Measurements from ENCODE around the gene SEM1.
"Not testable (repeated sequence)": the region's sequence is repeated elsewhere in the genome, so short reads cannot be mapped to it uniquely, and the experiment has no call there.

The SEM1 gene

GRCh38 chr7:96700516-96700915 is 9.1 kb downstream of the SEM1 start:
- DNase-seq = no peak

- no peak for DNase-seq
Measured at GRCh38 chr7:96699219-96699871, 10.3 kb downstream of the SEM1 start.

- DNase-seq = not testable (repeated sequence)
Measured at GRCh38 chr7:96698449-96698848, 11.2 kb downstream of the SEM1 start.

- DNase-seq = no peak
Measured at GRCh38 chr7:96697822-96698221, 11.8 kb downstream of the SEM1 start.

GRCh38 chr7:96695581-96695980 is 14.1 kb downstream of the SEM1 start:
- no peak for DNase-seq

GRCh38 chr7:96694082-96694481 is 15.6 kb downstream of the SEM1 start:
- DNase-seq = no peak

GRCh38 chr7:96691702-96692101 is 17.9 kb downstream of the SEM1 start:
- DNase-seq = no peak

- no peak for DNase-seq
Measured at GRCh38 chr7:96689414-96689813, 20.2 kb downstream of the SEM1 start.

GRCh38 chr7:96686305-96686704 is 23.3 kb downstream of the SEM1 start:
- DNase-seq = no peak

- no peak for DNase-seq
Measured at GRCh38 chr7:96685755-96686154, 23.9 kb downstream of the SEM1 start.

- DNase-seq = no peak
Measured at GRCh38 chr7:96685353-96685752, 24.3 kb downstream of the SEM1 start.

GRCh38 chr7:96679886-96680285 is 29.8 kb downstream of the SEM1 start:
- no peak for DNase-seq

GRCh38 chr7:96676919-96677318 is 32.7 kb downstream of the SEM1 start:
- peak; percentile 31 for DNase-seq

- DNase-seq = no peak
Measured at GRCh38 chr7:96675548-96675947, 34.1 kb downstream of the SEM1 start.

- no peak for DNase-seq
Measured at GRCh38 chr7:96674565-96674964, 35.1 kb downstream of the SEM1 start.

GRCh38 chr7:96671854-96672253 is 37.8 kb downstream of the SEM1 start:
- no peak for DNase-seq

- DNase-seq = no peak
Measured at GRCh38 chr7:96670338-96671289, 39.0 kb downstream of the SEM1 start.

- DNase-seq = no peak
Measured at GRCh38 chr7:96669812-96670211, 39.8 kb downstream of the SEM1 start.

- no peak for DNase-seq
Measured at GRCh38 chr7:96667026-96667425, 42.6 kb downstream of the SEM1 start.

GRCh38 chr7:96665689-96666088 is 44.0 kb downstream of the SEM1 start:
- no peak for DNase-seq

- DNase-seq = no peak
Measured at GRCh38 chr7:96664793-96665192, 44.9 kb downstream of the SEM1 start.

- DNase-seq = no peak
Measured at GRCh38 chr7:96663871-96664445, 45.7 kb downstream of the SEM1 start.

- no peak for DNase-seq
Measured at GRCh38 chr7:96663457-96663856, 46.2 kb downstream of the SEM1 start.

- not testable (repeated sequence) for DNase-seq
Measured at GRCh38 chr7:96662151-96662550, 47.5 kb downstream of the SEM1 start.

Data from NCI-H2227 treated with DMSO at 0.1 percent for 48 hours (cell line).